Right ventricle myocardium superior (tissue), 1 donor: Measurements from ENCODE around the gene MPHOSPH8. TPM values are rescaled to one million over a fixed set of nuclear protein-coding genes. Genes with fewer than 3 reads are reported as not detected.
"Not testable (repeated sequence)": the region's sequence is repeated elsewhere in the genome, so short reads cannot be mapped to it uniquely, and the experiment has no call there.

Source experiments
- ATAC-seq: fragments of 200-7000 bp; cut with Tn5 transposase; one replicate; pipeline ENCODE4 v1.9.1; 2020; ENCODE audit warnings: mild to moderate bottlenecking; ENCODE audit not compliant: poor library complexity
- DNase-seq: peaks from one replicate; pipeline ENCODE4 v3.0.0-alpha.2; 2020
- intact Hi-C: fragments of 100-400 bp; cut with DNase I; formaldehyde crosslinking; loops from one replicate; pipeline ENCODE4 v1.11.2; 2022
- total RNA-seq: library from RNA; stranded (reverse); fragmentation: NEBNext Ultra II Directional; extraction: Animal tissue kit (Norgen Biotek cat#: 25700); gene quantifications from one replicate; pipeline ENCODE4 v1.2.1, GENCODE V29; 2021
- donor health status: DM: no; HTN: yes; CAD: no; lungs with severe emphysema.

Gene MPHOSPH8
- total RNA-seq, 1 donor from 2014 or later = 26.0 TPM

GRCh38 chr13:19673473-19674430 lies 40.3 kb downstream of the MPHOSPH8 start:
- intact Hi-C loops = no loop called here
- ATAC-seq = peak; percentile 26
- DNase-seq = no peak

GRCh38 chr13:19674898-19675297 lies 41.4 kb downstream of the MPHOSPH8 start:
- ATAC-seq = no peak
- DNase-seq = no peak
- intact Hi-C loops = no loop called here

GRCh38 chr13:19676168-19676567 lies 42.7 kb downstream of the MPHOSPH8 start:
- no peak for DNase-seq
- no peak for ATAC-seq
- intact Hi-C loops = no loop called here

GRCh38 chr13:19680751-19681150 lies 47.3 kb downstream of the MPHOSPH8 start:
- ATAC-seq (no peak), DNase-seq (no peak)
- intact Hi-C loops = no loop called here

GRCh38 chr13:19681517-19681916 lies 48.1 kb downstream of the MPHOSPH8 start:
- ATAC-seq (no peak), DNase-seq (no peak)
- intact Hi-C loops = no loop called here

GRCh38 chr13:19685034-19685433 lies 51.6 kb downstream of the MPHOSPH8 start:
- ATAC-seq (no peak), DNase-seq (no peak)
- intact Hi-C loops = no loop called here

GRCh38 chr13:19685437-19685836 lies 52.0 kb downstream of the MPHOSPH8 start:
- intact Hi-C loops = no loop called here
- no peak for DNase-seq
- ATAC-seq = no peak

- ATAC-seq, intact Hi-C loops, DNase-seq: not testable (repeated sequence)
These were observed 58.0 kb downstream of the MPHOSPH8 start for GRCh38 chr13:19691447-19691846.

GRCh38 chr13:19695428-19695827 lies 62.0 kb downstream of the MPHOSPH8 start:
- intact Hi-C loops = no loop called here
- no peak for ATAC-seq
- DNase-seq = no peak

- no peak for DNase-seq
- no peak for ATAC-seq
These were observed 62.4 kb downstream of the MPHOSPH8 start for GRCh38 chr13:19695829-19696228.

GRCh38 chr13:19700963-19701362 lies 67.5 kb downstream of the MPHOSPH8 start:
- ATAC-seq, DNase-seq, intact Hi-C loops: not testable (repeated sequence)

More at GRCh38 chr13:19695829-19696228, 62.4 kb downstream of the MPHOSPH8 start:
- intact Hi-C loops = no loop called here

GRCh38 chr13:19701619-19702018 lies 68.2 kb downstream of the MPHOSPH8 start:
- ATAC-seq, intact Hi-C loops, DNase-seq: not testable (repeated sequence)

- DNase-seq, ATAC-seq, intact Hi-C loops: not testable (repeated sequence)
These were observed 70.8 kb downstream of the MPHOSPH8 start for GRCh38 chr13:19704256-19704655.

- ATAC-seq, DNase-seq, intact Hi-C loops: not testable (repeated sequence)
These were observed 75.6 kb downstream of the MPHOSPH8 start for GRCh38 chr13:19709039-19709438.

- DNase-seq, intact Hi-C loops, ATAC-seq: not testable (repeated sequence)
These were observed 76.3 kb downstream of the MPHOSPH8 start for GRCh38 chr13:19709782-19710181.

GRCh38 chr13:19713186-19713965 lies 79.9 kb downstream of the MPHOSPH8 start:
- ATAC-seq (no peak), DNase-seq (no peak)
- intact Hi-C loops = no loop called here

GRCh38 chr13:19720039-19720438 lies 86.6 kb downstream of the MPHOSPH8 start:
- DNase-seq = no peak
- intact Hi-C loops = no loop called here
- no peak for ATAC-seq
